K562 (cell line): ENCODE results near the gene TMEM39B. TPM values are rescaled to one million over a fixed set of nuclear protein-coding genes. Genes with fewer than 3 reads are reported as not detected.

ENCODE experiments used
- ATF1 ChIP-seq, 2 experiments: fragments of 450-650 bp in 1 of 2; IDR thresholded peaks; 2 replicates each; pipeline ENCODE4 v1.6.1; 2016; ENCODE audit warnings: missing compliant biosample characterization in 1 of 2, missing genetic modification characterization in 1 of 2
- BMI1 ChIP-seq: fragments of 150-350 bp; IDR thresholded peaks from 2 replicates; pipeline ENCODE4 v1.6.1; 2014; ENCODE audit warnings: low read length
- CC2D1A ChIP-seq: fragments of 450-650 bp; IDR thresholded peaks from 2 replicates; pipeline ENCODE4 v1.6.1; 2017; ENCODE audit warnings: mild to moderate bottlenecking
- CTCF ChIP-seq, 3 experiments: IDR thresholded peaks in 2 of 3; conservative IDR thresholded peaks in 1 of 3; 2 replicates each; pipeline ENCODE4 v1.5.1; 2011 to 2012; ENCODE audit warnings: low read length in 3 of 3, mild to moderate bottlenecking in 3 of 3, control low read depth in 2 of 3, improper control_type of control experiment in 1 of 3, inconsistent platforms in 1 of 3, low read depth in 1 of 3, mixed read lengths in 1 of 3, moderate library complexity in 1 of 3; ENCODE audit not compliant: insufficient read depth in 2 of 3
- DACH1 ChIP-seq: fragments of 450-650 bp; IDR thresholded peaks from 2 replicates; pipeline ENCODE4 v1.6.1; 2018; ENCODE audit not compliant: partially characterized antibody
- EHMT2 ChIP-seq: fragments of 450-650 bp; IDR thresholded peaks from 2 replicates; pipeline ENCODE4 v1.6.1; 2018; ENCODE audit warnings: antibody characterized with exemption
- ELF4 ChIP-seq: fragments of 450-650 bp; formaldehyde crosslinking; IDR thresholded peaks from 2 replicates; pipeline ENCODE4 v1.4.0; 2022; ENCODE audit warnings: missing genetic modification characterization
- ETV1 ChIP-seq: fragments of 450-650 bp; conservative IDR thresholded peaks from 2 replicates; pipeline ENCODE4 v1.6.1; 2016; ENCODE audit warnings: missing genetic modification characterization, control low read depth, low read depth, missing compliant biosample characterization
- FOXA3 ChIP-seq, 2 experiments: fragments of 450-650 bp in 1 of 2; sonication (generic) in 1 of 2; formaldehyde crosslinking; IDR thresholded peaks in 1 of 2; conservative IDR thresholded peaks in 1 of 2; 2 replicates each; pipeline versions ENCODE4 v1.4.0 to v1.8.0; 2020 to 2022; ENCODE audit warnings: mild to moderate bottlenecking in 2 of 2, missing genetic modification reagents in 1 of 2
- FOXK2 ChIP-seq, 2 experiments: fragments of 450-650 bp; IDR thresholded peaks in 1 of 2; conservative IDR thresholded peaks in 1 of 2; 2 replicates each; pipeline ENCODE4 v1.6.1; 2016; ENCODE audit warnings: low read depth in 2 of 2, mild to moderate bottlenecking in 1 of 2
- IRF1 ChIP-seq: sonication (generic); formaldehyde crosslinking; IDR thresholded peaks from 2 replicates; pipeline ENCODE4 v1.8.0; 2022; ENCODE audit warnings: missing genetic modification reagents, mild to moderate bottlenecking, borderline replicate concordance
- KHSRP ChIP-seq: fragments of 450-650 bp; IDR thresholded peaks from 2 replicates; pipeline ENCODE4 v1.6.1; 2017
- LARP7 ChIP-seq: fragments of 450-650 bp; IDR thresholded peaks from 2 replicates; pipeline ENCODE4 v1.6.1; 2016
- NFRKB ChIP-seq: fragments of 450-650 bp; IDR thresholded peaks from 2 replicates; pipeline ENCODE4 v1.6.1; 2016; ENCODE audit warnings: low read depth
- POLR2H ChIP-seq: IDR thresholded peaks from 2 replicates; pipeline ENCODE4 v1.6.1; 2016; ENCODE audit warnings: missing genetic modification characterization, low read depth, mild to moderate bottlenecking, control low read depth, missing compliant biosample characterization, moderate library complexity
- SMARCA5 ChIP-seq: fragments of 450-650 bp; IDR thresholded peaks from 2 replicates; pipeline ENCODE4 v1.6.1; 2016
- TCF7L2 ChIP-seq: fragments of 150-350 bp; IDR thresholded peaks from 2 replicates; pipeline ENCODE4 v1.6.1; 2016; ENCODE audit warnings: low read depth, mild to moderate bottlenecking, low read length, moderate library complexity
- U2AF2 ChIP-seq: fragments of 200-400 bp; formaldehyde crosslinking; optimal IDR thresholded peaks from 2 replicates; pipeline ENCODE3; 2017; ENCODE audit warnings: low read depth, mild to moderate bottlenecking, low read length
- polyA plus RNA-seq, 8 experiments: library from polyadenylated mRNA; depleted of rRNA in 4 of 8; stranded (reverse) in 5 of 8; unstranded in 3 of 8; fragments of >200 nt; fragmentation: Nextera tagmentation in 2 of 8; fragmentation: Illumina TruSeq in 1 of 8; extraction: Ambion mirVana in 2 of 8; extraction: Trizol in 1 of 8; gene quantifications; 2 replicates each; pipeline versions ENCODE4 v1.2.1 to v1.2.3, GENCODE V29; 2011 to 2014; ENCODE audit warnings: inconsistent platforms in 1 of 8, missing spikeins in 1 of 8
- total RNA-seq, 7 experiments: library from RNA; depleted of rRNA in 6 of 7; stranded (reverse); fragments of >200 nt in 6 of 7; fragmentation: Illumina TruSeq in 2 of 7; extraction: Trizol in 2 of 7; gene quantifications; 2 replicates each; pipeline versions ENCODE4 v1.2.1 to v1.2.3, GENCODE V29; 2011 to 2021; ENCODE audit warnings: low replicate concordance in 1 of 7
- TF ChIP-seq, protein P1 (sequence below): fragments of 250-450 bp; sonication (Bioruptor Pico); IDR thresholded peaks from 2 replicates; pipeline ENCODE4 v1.8.0; 2022; ENCODE audit warnings: inconsistent platforms
- TF ChIP-seq, protein P2 (sequence below), 2 experiments: fragments of 450-650 bp in 1 of 2; sonication (generic) in 1 of 2; formaldehyde crosslinking in 1 of 2; IDR thresholded peaks in 1 of 2; conservative IDR thresholded peaks in 1 of 2; 2 replicates each; pipeline versions ENCODE4 v1.6.1 to v1.8.1; 2016 to 2023; ENCODE audit warnings: mild to moderate bottlenecking in 2 of 2, moderate library complexity in 2 of 2, inconsistent platforms in 1 of 2, missing genetic modification reagents in 1 of 2

The TMEM39B gene
- total and polyA plus RNA-seq, 9 of the 15 experiments (the other 6 are each of a cell fraction or from before 2014, with no cell fraction given), result 0.92 to 28.5 (median 9.7) TPM

DNA sequence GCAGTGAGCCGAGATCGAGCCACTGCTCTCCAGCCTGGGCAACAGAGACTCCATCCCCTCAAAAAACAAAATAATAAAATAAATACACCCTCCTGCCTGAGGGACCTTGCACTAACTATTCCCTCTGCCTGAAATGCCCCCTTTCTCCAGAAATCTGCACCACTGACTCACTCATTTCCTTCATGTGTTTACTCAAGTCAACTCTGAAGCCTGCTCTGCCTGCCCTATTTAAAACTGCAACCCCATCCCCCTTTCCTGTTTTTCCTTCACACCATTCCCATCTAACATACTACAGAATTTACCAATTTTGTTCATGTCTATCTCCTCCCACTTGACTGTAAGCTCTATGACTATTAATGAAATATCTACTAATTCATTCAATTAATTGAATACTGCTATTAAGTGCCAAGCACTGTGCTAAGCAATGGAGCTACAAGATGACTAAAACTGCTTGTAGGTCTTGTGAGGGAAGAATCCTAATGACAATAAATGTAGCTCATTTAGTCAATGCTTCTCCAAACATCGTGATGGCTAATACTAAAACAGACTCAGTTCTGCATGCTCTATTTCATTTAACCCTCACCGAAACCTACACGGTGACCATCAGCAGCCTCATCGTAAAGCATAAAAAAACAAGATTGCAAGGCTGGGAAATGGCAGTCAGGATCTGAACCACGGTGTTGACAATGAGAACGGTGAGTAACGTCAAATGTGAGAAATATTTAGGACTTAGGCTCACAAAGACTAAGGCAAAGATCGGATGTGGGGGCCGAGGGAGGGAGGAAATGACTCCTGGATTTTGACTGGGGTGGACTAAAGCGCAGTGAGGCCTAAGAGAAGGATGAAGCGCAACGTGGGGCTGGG lies 749 bp upstream of the TMEM39B start (continued):
- TF ChIP-seq POLR2H (tag), result 0 out of 2 replicates have a peak, but pooled peaks have one; percentile 2
- TF ChIP-seq DACH1, result peak; percentile 44
- TF ChIP-seq ELF4 (CRISPR knock-in tag), result 0 out of 2 replicates have a peak, but pooled peaks have one; percentile 61
- TF ChIP-seq BMI1, result no peak
- TF ChIP-seq, protein P1, sequence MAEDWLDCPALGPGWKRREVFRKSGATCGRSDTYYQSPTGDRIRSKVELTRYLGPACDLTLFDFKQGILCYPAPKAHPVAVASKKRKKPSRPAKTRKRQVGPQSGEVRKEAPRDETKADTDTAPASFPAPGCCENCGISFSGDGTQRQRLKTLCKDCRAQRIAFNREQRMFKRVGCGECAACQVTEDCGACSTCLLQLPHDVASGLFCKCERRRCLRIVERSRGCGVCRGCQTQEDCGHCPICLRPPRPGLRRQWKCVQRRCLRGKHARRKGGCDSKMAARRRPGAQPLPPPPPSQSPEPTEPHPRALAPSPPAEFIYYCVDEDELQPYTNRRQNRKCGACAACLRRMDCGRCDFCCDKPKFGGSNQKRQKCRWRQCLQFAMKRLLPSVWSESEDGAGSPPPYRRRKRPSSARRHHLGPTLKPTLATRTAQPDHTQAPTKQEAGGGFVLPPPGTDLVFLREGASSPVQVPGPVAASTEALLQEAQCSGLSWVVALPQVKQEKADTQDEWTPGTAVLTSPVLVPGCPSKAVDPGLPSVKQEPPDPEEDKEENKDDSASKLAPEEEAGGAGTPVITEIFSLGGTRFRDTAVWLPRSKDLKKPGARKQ (CRISPR knock-in tag), result peak; percentile 78; the same call in 1 of the 2 replicates
- TF ChIP-seq U2AF2, result no peak
- 0 out of 6 replicates have a peak, but pooled peaks of 1 of the 3 experiments have one; percentile 31 for TF ChIP-seq CTCF (IDR thresholded peaks at IDR 0.05 in 2 of 3, conservative IDR thresholded peaks at IDR 0.05 in 1 of 3; ENCODE audit: insufficient read depth in 2 of 3, low read depth in 1 of 3, low read length in 3 of 3)
- TF ChIP-seq ETV1 (tag), result peak; percentile 60
- 0 out of 2 replicates have a peak, but pooled peaks have one; percentile 12 for TF ChIP-seq NFRKB
- TF ChIP-seq FOXA3 (CRISPR knock-in tag; conservative IDR thresholded peaks at IDR 0.05 in 1 of 2, IDR thresholded peaks at IDR 0.05 in 1 of 2), result peak; percentile 10 to 14; a peak in 1 of 4 replicates
- TF ChIP-seq CC2D1A, result 0 out of 2 replicates have a peak, but pooled peaks have one; percentile 9
- TF ChIP-seq KHSRP, result no peak
- peak; percentile 34; the same call in 1 of the 2 replicates for TF ChIP-seq SMARCA5
- TF ChIP-seq ATF1 (CRISPR knock-in tag; IDR thresholded peaks at IDR 0.05), result no peak
- TF ChIP-seq ATF1 (tag; IDR thresholded peaks at IDR 0.05), result no peak
- 0 out of 2 replicates have a peak, but pooled peaks have one; percentile 9 for TF ChIP-seq LARP7
- 0 out of 2 replicates have a peak, but pooled peaks have one; percentile 60 for TF ChIP-seq IRF1 (CRISPR knock-in tag)
- peak in 1 of 2 experiments; percentile 21; a peak in 2 of 4 replicates for TF ChIP-seq FOXK2 (conservative IDR thresholded peaks at IDR 0.05 in 1 of 2, IDR thresholded peaks at IDR 0.05 in 1 of 2; ENCODE audit: low read depth in 2 of 2)
- TF ChIP-seq TCF7L2, result no peak
- 0 out of 2 replicates have a peak, but pooled peaks have one; percentile 65 for TF ChIP-seq EHMT2
- TF ChIP-seq, protein P2, sequence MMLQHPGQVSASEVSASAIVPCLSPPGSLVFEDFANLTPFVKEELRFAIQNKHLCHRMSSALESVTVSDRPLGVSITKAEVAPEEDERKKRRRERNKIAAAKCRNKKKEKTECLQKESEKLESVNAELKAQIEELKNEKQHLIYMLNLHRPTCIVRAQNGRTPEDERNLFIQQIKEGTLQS (IDR thresholded peaks at IDR 0.05), result 0 out of 2 replicates have a peak, but pooled peaks have one; percentile 4
- TF ChIP-seq, protein P2 (CRISPR knock-in tag; conservative IDR thresholded peaks at IDR 0.05), result no peak
